Middle frontal gyrus (tissue), 1 donor: ENCODE results near the gene STIM1.

Source experiments
- DNase-seq: peaks from one replicate; pipeline ENCODE4 v3.0.0-alpha.2; 2015; ENCODE audit warnings: low spot score; ENCODE audit errors: extremely low spot score

The STIM1 gene

GRCh38 chr11:3946455-3947017 is 91.1 kb downstream of the STIM1 start:
- DNase-seq, result no peak

DNA sequence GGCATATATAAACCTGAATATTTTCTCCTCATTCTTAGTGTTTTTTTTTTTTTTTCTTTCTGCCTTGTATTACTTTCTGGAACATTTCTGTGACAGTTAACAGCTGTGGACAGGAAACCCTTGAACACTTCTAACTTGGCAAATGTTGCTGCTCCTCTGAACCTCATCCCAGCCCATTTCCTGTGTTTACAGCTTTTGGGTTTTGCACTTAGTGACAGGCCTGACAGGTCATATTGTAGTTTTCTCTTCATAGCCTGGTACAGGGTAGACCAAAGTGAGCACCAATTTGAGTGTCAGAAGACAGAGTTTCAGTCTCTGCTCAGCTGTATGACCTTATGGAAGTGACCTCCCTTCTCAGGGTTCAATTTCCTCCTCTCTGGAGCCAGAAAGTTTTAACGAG is 91.6 kb downstream of the STIM1 start:
- DNase-seq, result no peak

- DNase-seq, result no peak
Observed at GRCh38 chr11:3949125-3949524, 93.7 kb downstream of the STIM1 start.

DNA sequence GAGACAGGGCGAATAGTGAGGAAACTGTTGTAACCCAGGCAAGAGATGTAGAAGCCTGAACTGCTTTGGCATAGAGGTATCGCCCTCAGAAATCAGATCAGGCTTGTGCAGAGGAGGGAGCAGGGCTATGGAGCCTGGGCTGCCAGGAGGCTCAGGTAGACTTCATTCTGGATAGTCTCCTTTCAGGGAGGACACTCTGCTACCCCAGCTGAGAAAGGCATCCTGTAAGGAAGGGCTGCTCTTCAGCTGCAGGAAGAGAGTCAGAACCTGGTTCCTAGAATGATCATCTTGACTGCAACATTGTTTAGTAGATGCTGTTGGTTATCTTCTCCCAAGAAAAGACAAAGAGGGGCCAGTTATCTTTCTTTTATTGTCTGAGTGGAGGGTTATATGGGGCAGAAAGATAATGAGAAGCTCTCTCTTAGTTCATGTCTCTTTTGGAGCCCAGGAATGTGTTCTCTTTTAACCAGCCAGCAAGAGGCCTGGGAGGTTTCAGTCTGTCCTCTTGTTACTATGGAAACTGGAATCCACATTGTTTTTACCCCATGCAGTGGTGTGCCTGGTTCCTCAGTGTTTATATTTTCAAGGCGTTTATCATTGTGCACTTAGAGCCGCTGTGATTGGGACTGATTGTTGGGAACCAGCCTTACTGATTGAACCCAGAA is 95.7 kb downstream of the STIM1 start:
- no peak for DNase-seq

DNA sequence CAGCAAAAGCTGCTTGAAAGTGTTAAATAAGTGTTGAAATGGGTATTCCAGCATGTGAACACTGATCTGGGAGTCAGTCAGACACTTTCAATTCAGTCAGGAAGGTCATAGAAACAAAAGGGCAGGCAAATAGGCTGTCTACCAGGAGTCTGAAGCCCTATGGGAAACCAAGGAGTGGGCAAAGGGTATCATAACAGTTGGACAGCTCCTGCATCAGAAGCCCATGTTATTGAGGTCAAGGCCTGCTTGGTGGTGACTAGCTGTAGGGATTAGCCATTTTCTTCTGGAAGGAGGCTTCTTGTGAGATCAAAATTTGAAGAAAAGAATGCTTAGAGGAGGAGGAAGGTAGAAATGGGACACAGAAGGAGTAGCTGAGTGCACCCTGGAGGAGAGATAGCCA is 97.3 kb downstream of the STIM1 start:
- no peak for DNase-seq

GRCh38 chr11:3953327-3953726 is 97.9 kb downstream of the STIM1 start:
- no peak for DNase-seq

DNA sequence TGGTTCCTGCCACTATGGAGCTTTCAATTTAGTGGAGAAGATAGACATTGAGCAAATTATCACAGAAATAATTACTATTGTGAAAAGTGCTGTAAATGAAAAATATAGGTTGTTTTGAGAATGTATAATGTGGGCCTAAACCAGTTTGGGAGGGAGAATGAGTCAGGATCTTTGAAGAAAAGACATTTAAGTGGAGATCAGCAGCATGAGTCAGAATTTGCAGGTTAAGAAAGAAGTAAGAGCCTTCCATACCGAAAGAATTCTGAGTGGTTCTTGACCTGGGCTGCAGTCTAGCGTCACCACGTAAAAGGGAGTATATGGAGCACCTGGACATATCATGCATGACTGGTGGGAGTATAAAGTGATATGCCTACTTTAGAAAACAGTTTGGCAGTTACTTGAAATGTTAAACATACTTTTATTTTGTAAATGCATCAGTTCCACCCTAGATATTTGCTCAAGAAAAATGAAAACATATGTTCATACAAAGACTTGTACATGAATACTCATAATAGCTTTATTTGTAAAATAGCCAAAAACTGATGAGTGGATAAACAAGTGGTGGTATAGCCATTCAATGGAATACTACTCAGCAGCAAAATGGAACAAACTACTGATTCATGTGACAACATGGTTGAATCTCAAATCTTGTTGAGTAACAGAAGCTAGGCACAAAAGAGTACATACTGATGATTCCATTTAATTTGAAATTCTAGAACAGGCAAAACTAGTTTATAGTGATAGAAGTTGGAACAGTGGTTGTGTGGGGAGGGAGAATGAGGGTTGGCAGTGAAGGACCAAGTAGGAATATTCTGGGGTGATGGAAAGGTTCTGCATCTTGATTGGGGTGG is 99.2 kb downstream of the STIM1 start:
- DNase-seq, result no peak

- DNase-seq, result no peak
Observed at GRCh38 chr11:3955299-3955665, 99.8 kb downstream of the STIM1 start.

DNA sequence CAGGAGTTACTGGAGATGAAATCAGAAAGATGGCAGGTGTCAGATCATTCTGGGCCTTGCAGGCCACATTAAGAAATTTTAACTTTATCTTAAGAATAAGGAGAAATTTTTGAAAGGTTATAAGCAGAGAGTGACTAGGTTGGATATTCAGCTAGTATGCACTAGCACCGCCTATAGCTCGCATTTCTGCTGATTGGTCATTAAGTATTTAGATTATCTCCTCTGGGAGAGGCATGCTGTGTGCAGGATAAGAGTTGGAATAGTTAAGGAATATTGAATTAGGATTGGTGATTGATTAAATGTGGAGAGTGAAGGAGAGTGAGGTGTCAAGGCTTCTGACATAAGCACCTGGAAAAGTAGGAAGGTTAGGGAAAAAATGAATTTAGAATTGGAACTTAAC is 100.6 kb downstream of the STIM1 start:
- DNase-seq, result no peak

- DNase-seq, result no peak
Observed at GRCh38 chr11:3956748-3957147, 101.3 kb downstream of the STIM1 start.

DNA sequence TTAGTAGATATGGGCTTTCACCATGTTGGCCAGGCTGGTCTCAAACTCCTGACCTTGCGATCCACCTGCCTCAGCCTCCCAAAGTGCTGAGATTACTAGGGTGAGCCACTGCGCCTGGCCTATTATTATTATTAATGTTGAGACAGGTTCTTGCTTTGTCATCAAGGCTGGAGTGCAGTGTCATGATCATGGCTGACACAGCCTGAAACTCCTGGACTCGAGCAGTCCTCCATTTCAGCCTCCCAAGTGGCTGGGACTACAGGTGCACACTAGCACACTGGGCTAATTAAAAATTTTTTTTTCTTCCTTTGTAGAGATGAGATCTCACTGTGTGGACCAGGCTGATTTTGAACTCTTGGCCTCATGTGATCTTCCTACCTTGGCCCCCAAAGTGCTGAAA is 102.0 kb downstream of the STIM1 start:
- DNase-seq, result no peak

- DNase-seq, result no peak
Observed at GRCh38 chr11:3958281-3958680, 102.8 kb downstream of the STIM1 start.

DNA sequence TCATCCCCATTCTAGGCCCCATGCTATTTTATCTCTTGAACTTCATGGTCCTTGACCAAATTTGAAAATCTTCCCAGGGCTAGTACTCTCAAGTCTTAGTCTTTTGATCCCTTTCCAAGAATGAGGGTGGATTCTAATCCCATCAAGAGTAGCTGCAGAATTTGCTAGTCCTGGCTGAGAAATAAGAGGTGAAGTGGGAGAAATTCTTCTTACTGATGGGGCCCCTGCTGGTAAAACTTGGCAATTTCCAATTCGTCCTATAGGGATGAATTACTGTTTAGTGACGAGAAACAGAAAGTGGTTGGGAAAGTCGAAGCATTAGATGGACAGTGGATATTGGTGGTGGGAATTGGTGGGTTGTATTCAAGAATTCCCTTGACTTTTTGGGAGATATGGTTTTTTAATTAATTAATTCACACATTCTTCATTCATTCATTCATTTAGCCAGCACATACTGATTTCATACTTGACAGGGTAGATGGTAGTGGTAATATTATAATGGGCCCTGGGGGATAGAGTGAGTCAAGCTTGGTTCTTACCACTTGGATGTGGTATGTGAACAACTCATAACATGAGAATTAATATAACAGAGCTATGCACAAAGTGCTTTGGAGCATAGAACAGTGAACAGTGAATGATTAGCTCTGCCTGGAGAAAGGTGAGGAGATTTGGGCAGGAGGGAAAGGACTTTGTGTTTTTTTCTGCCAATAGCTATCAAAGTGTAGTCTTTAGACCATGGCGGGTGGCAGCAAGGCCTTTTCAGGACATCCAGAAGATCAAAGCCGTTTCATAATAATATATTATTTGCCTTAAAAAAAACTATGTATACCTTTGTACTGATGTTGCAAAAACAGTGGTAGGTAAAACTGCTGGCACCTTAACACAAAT is 103.8 kb downstream of the STIM1 start:
- DNase-seq, result no peak

DNA sequence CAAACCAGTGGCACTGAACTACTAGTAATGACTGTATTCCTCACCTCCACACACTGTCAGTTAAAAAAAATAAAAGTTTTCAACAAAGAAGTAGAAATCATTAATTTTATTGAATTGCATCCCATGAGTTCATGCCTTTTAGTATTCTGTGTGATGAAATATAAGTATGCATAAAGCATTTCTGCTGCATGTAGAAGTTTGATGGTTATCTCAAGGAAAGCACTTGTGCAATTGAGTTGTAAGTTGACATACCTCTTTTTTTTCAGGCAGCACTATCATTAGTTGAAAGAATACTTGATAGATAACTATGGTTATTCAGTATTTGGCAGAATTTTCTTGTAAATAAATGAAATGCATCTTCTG is 104.4 kb downstream of the STIM1 start:
- DNase-seq, result no peak

- DNase-seq, result no peak
Observed at GRCh38 chr11:3962406-3962840, 107.0 kb downstream of the STIM1 start.

- no peak for DNase-seq
Observed at GRCh38 chr11:3964056-3964455, 108.6 kb downstream of the STIM1 start.

GRCh38 chr11:3964935-3965604 is 109.6 kb downstream of the STIM1 start:
- no peak for DNase-seq

- DNase-seq, result no peak
Observed at GRCh38 chr11:3967695-3968094, 112.2 kb downstream of the STIM1 start.

DNA sequence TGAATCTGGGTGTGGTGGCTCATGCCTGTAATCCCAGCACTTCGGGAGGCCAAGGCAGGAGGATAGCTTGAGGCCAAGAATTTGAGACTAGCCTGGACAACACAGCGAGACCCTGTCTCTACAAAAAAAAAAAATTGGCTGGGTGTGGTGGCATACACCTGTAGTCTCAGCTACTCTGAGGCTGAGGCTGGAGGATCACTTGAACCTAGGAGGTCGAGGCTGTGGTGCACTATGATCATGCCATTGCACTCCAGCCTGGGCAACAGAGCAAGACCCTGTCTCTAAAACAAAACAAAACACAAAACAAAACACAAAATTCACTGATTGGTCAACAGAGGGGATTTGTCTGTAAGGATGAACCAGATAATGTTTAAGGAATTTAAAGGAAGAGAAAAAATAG is 113.7 kb downstream of the STIM1 start:
- DNase-seq, result no peak

DNA sequence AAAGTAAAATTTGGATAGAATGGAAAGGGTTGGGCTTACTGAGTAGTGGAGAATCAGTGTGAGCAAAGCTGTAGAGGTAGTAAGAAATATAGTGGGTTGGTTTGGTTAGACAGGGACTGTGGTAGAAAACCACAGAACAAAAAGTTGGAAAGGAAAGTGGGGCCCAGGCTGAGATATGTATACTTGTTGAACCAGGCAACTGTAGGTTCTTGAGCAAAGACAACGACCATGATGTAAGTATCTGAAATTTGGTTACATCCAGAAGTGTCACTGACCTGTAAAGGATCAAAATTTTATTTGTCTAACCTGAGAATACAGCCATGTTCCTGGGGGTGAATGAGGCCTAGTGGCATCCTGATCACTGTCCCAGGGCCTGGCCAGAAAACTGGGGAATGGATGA is 114.1 kb downstream of the STIM1 start:
- no peak for DNase-seq

- no peak for DNase-seq
Observed at GRCh38 chr11:3970108-3970507, 114.6 kb downstream of the STIM1 start.
